ENCODE results near the gene VSIG10L. TPM values are rescaled to one million over a fixed set of nuclear protein-coding genes. Genes with fewer than 3 reads are reported as not detected.

Gene VSIG10L
- total RNA-seq, 1 experiment from 2014 or later, result 3.0 TPM

- no peak for TF ChIP-seq CTCF (IDR thresholded peaks at IDR 0.05; ENCODE audit: unreplicated experiment)
- no peaks in the 10 kb centered on the region for H3K9me3 Mint-ChIP-seq (ENCODE audit: low read depth, unreplicated experiment)
- H3K27me3 Mint-ChIP-seq (ENCODE audit: unreplicated experiment), result no peaks in the 10 kb centered on the region
- CTCF ChIA-PET, result interaction anchor here (0.6 kb wide), 1 partner anchor 36 kb away, joined by 3 read pairs; no protein-coding TSS in a partner anchor
- BruUV-seq (replicated peaks), result no TSS peak
- peaks cover 46% of the 10 kb centered on the region for H3K36me3 Mint-ChIP-seq (ENCODE audit: insufficient read depth, unreplicated experiment)
- intact Hi-C loops (cut with micrococcal nuclease; ENCODE audit: unreplicated experiment), result no loop called here
- DNase-seq, result no peak
- H3K27ac Mint-ChIP-seq (ENCODE audit: unreplicated experiment), result no peak overlapping the region
- no peak overlapping the region for H3K4me3 Mint-ChIP-seq (ENCODE audit: low read depth, unreplicated experiment)
- H3K4me1 Mint-ChIP-seq (ENCODE audit: low read depth, unreplicated experiment), result peaks cover 15% of the 10 kb centered on the region
These were observed 9.5 kb upstream of the VSIG10L start for GRCh38 chr19:51351266-51351990.

- BruUV-seq (replicated peaks), result no TSS peak
- peaks cover 52% of the 10 kb centered on the region for H3K36me3 Mint-ChIP-seq (ENCODE audit: insufficient read depth, unreplicated experiment)
- intact Hi-C loops (cut with micrococcal nuclease; ENCODE audit: unreplicated experiment), result no loop called here
- TF ChIP-seq CTCF (IDR thresholded peaks at IDR 0.05; ENCODE audit: unreplicated experiment), result no peak
- H3K4me3 Mint-ChIP-seq (ENCODE audit: low read depth, unreplicated experiment), result no peak overlapping the region
- H3K4me1 Mint-ChIP-seq (ENCODE audit: low read depth, unreplicated experiment), result peaks cover 21% of the 10 kb centered on the region
- CTCF ChIA-PET, result no interaction called here
- no peaks in the 10 kb centered on the region for H3K9me3 Mint-ChIP-seq (ENCODE audit: low read depth, unreplicated experiment)
- H3K27ac Mint-ChIP-seq (ENCODE audit: unreplicated experiment), result no peak overlapping the region
- H3K27me3 Mint-ChIP-seq (ENCODE audit: unreplicated experiment), result no peaks in the 10 kb centered on the region
- DNase-seq, result no peak
These were observed 5.4 kb upstream of the VSIG10L start for GRCh38 chr19:51347209-51347928.

- no peaks in the 10 kb centered on the region for H3K9me3 Mint-ChIP-seq (ENCODE audit: low read depth, unreplicated experiment)
These were observed 4.8 kb upstream of the VSIG10L start for GRCh38 chr19:51346742-51347141.

GRCh38 chr19:51345076-51345620, 3.2 kb upstream of the VSIG10L start:
- no peak for TF ChIP-seq CTCF (IDR thresholded peaks at IDR 0.05; ENCODE audit: unreplicated experiment)
- intact Hi-C loops (cut with micrococcal nuclease; ENCODE audit: unreplicated experiment), result no loop called here
- Mint-ChIP-seq H3K4me1 (ENCODE audit: low read depth, unreplicated experiment) (peaks cover 37% of the 10 kb centered on the region), H3K4me3 (ENCODE audit: low read depth, unreplicated experiment) (no peak overlapping the region), H3K36me3 (ENCODE audit: insufficient read depth, unreplicated experiment) (peaks cover 50% of the 10 kb centered on the region), H3K9me3 (ENCODE audit: low read depth, unreplicated experiment) (no peaks in the 10 kb centered on the region), H3K27me3 (ENCODE audit: unreplicated experiment) (no peaks in the 10 kb centered on the region), H3K27ac (ENCODE audit: unreplicated experiment) (no peak overlapping the region)
- DNase-seq, result no peak
- CTCF ChIA-PET, result no interaction called here
- no TSS peak for BruUV-seq (replicated peaks)

More at GRCh38 chr19:51346742-51347141, 4.8 kb upstream of the VSIG10L start:
- Mint-ChIP-seq H3K27me3 (ENCODE audit: unreplicated experiment) (no peaks in the 10 kb centered on the region), H3K27ac (ENCODE audit: unreplicated experiment) (no peak overlapping the region), H3K4me1 (ENCODE audit: low read depth, unreplicated experiment) (peaks cover 27% of the 10 kb centered on the region), H3K4me3 (ENCODE audit: low read depth, unreplicated experiment) (no peak overlapping the region), H3K36me3 (ENCODE audit: insufficient read depth, unreplicated experiment) (peaks cover 49% of the 10 kb centered on the region)
- CTCF ChIA-PET, result no interaction called here
- intact Hi-C loops (cut with micrococcal nuclease; ENCODE audit: unreplicated experiment), result no loop called here
- peak; percentile 40 for TF ChIP-seq CTCF (IDR thresholded peaks at IDR 0.05; ENCODE audit: unreplicated experiment)
- no peak for DNase-seq
- BruUV-seq (replicated peaks), result no TSS peak

Data from Calu3 (cell line).